ENCODE measurements around the gene CLASRP. TPM values are rescaled to one million over a fixed set of nuclear protein-coding genes. Genes with fewer than 3 reads are reported as not detected.

The CLASRP gene
- total RNA-seq, 1 experiment from 2014 or later = 31.4 TPM

- no peak for DNase-seq (ENCODE audit: extremely low read depth, low read depth)
Measured at GRCh38 chr19:45020071-45020470, 18.8 kb upstream of the CLASRP start.

DNA sequence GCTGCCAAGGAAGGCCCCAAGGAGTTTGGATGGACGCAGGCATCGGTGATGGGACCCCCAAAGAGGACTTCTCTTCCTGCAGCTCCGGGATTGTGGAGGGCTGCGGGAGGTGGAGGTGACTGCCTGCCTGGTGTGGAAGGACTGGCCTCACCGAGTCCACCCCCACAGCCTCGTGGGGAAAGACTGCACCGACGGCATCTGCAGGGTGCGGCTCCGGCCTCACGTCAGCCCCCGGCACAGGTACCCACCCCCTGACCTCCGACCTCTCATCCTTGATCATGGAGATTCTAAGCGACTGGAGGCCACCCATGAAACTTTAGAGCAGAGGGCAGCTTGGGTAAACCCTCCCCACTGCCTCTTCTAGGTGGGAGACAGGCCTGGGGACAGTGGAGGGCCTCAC lies 16.9 kb upstream of the CLASRP start:
- DNase-seq (ENCODE audit: extremely low read depth, low read depth) = no peak

DNA sequence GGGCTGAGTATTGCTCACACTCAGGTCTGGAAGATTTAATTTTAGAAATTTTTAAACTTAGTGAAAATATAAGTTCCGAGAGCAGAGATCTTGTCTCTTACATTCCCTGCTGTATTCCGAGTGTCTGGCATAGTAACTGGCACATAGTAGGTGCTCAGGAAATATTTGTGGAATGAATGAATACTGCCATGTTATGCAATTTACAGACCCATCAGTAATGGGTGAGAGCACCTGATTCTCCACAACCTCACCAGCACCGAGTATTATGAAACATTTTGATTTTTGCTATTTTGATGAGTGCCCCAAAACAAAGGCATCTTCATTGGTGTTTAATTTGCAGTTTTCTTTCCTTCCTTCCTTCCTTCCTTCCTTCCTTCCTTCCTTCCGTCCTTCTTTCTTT lies 15.8 kb upstream of the CLASRP start:
- no peak for DNase-seq (ENCODE audit: extremely low read depth, low read depth)

DNA sequence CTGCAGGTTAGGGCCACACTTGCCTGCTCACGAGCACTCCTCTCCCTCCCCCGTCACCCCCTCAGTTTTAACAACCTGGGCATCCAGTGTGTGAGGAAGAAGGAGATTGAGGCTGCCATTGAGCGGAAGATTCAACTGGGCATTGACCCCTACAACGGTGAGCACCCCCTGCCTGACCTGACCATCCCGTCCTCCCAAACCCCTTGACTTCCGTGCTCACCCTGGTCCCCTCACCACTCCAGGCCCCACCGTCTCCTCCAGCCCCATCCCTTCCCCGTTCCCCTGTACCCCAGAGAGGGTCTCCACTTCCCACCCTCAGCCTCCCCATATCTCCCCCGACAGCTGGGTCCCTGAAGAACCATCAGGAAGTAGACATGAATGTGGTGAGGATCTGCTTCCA lies 13.6 kb upstream of the CLASRP start:
- no peak for DNase-seq (ENCODE audit: extremely low read depth, low read depth)

DNA sequence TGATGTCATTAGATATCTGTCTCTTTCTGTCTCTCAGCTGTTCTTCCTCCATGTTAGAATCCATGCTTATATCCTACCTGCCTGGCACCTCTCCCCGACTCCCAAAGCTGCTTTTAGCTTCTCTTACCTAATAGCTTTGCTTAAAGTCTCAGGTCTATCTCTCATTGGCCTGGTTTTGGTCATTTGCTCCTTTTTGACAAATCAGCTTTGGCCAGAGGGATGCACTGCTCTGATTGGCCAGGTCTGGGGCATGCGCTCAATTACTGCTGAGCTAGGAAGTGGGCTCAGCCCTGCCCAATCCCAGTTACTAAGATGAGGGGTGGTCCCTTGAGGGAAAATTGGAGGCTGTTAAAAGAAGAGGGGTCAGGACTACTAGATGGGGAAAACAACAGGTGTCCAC lies 11.5 kb upstream of the CLASRP start:
- no peak for DNase-seq (ENCODE audit: extremely low read depth, low read depth)

DNA sequence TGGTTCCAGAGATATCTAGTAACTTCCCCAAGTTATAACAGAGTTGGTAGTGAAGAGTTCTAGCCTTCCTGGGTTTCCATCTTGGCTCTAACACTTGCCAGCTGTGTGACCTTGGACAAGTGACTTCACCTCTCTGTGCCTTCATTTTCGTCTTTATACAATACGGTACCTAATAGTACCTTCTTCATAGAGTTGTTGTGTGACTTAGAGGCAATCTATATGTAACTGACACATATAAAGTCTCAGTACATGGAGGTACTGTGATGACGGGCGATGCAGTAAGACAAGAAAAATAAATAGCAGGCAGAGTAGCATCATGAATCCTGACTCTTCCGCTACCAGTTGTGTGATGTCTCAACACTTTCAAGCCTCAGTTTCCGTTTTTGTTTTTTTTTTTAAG lies 8.0 kb upstream of the CLASRP start:
- DNase-seq (ENCODE audit: extremely low read depth, low read depth) = no peak

DNA sequence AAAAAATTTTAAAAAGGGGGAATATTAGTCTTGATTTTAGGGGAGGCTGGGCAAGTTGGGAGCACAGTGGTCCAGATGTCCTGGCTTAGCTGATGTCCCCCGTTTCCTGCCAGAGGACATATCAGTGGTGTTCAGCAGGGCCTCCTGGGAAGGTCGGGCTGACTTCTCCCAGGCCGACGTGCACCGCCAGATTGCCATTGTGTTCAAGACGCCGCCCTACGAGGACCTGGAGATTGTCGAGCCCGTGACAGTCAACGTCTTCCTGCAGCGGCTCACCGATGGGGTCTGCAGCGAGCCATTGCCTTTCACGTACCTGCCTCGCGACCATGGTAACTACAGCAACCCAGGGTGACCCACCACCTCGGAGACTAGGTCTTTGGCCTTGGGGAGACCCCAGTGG lies 6.4 kb upstream of the CLASRP start:
- no peak for DNase-seq (ENCODE audit: extremely low read depth, low read depth)

- DNase-seq (ENCODE audit: extremely low read depth, low read depth) = no peak
Measured at GRCh38 chr19:45035755-45036154, 3.1 kb upstream of the CLASRP start.

DNA sequence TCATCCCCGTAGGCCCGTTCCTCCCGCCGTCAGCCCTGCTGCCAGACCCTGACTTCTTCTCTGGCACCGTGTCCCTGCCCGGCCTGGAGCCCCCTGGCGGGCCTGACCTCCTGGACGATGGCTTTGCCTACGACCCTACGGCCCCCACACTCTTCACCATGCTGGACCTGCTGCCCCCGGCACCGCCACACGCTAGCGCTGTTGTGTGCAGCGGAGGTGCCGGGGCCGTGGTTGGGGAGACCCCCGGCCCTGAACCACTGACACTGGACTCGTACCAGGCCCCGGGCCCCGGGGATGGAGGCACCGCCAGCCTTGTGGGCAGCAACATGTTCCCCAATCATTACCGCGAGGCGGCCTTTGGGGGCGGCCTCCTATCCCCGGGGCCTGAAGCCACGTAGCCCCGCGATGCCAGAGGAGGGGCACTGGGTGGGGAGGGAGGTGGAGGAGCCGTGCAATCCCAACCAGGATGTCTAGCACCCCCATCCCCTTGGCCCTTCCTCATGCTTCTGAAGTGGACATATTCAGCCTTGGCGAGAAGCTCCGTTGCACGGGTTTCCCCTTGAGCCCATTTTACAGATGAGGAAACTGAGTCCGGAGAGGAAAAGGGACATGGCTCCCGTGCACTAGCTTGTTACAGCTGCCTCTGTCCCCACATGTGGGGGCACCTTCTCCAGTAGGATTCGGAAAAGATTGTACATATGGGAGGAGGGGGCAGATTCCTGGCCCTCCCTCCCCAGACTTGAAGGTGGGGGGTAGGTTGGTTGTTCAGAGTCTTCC lies 1.3 kb upstream of the CLASRP start:
- no peak for DNase-seq (ENCODE audit: extremely low read depth, low read depth)

DNA sequence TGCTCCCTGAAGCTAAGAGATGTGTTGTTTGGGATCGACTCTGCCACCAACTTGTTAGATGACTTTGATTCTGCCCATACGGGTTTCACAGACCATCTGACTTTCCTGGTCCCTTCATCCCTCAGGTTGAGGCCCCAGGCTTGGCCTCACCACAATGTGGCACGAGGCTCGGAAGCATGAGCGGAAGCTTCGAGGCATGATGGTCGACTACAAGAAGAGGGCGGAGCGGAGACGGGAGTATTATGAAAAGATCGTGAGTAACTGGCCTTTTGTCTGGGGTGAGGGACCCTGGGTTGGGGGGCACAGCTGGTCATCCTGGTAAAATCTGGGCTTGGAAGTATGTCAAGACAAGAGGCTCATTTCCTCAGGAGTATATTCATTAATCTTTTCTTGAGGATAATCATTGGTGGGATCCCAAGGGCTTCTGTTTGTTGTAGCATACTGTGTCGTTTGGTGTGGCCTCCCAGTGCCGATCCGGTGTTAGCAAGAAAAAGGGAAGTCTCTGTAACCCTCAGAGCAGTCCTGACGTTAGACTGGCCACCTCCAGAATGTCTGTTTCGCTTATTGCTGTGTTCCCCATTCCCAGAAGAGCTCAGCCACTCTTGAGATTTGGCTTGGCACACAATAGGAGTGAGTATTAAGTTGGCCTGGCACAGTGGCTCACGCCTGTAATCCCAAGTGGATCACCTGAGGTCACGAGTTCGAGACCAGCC lies 1.4 kb downstream of the CLASRP start:
- DNase-seq (ENCODE audit: extremely low read depth, low read depth) = no peak

GRCh38 chr19:45041125-45041524 lies 2.3 kb downstream of the CLASRP start:
- DNase-seq (ENCODE audit: extremely low read depth, low read depth) = no peak

GRCh38 chr19:45045671-45046353 lies 7.0 kb downstream of the CLASRP start:
- DNase-seq (ENCODE audit: extremely low read depth, low read depth) = no peak

DNA sequence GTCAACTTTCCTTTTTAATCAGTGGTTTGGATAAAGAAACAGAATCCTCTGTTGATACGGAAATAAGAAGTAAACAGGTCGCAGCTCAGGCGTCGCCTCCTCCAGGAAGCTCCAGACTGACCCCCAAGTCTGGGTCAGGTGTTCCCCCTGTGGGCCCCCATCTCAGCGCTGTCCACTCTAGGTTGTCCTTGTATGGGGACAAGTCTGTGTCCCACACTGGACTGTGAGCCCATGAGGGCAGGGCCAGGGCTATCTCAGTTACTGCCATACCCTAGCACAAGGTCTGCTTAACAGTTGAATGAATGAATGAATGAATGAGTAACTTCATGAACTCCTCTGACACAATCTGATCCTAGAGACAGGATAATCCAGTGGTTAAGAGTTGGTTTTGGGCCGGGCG lies 7.5 kb downstream of the CLASRP start:
- no peak for DNase-seq (ENCODE audit: extremely low read depth, low read depth)

- DNase-seq (ENCODE audit: extremely low read depth, low read depth) = no peak
Measured at GRCh38 chr19:45047188-45047797, 8.4 kb downstream of the CLASRP start.

DNA sequence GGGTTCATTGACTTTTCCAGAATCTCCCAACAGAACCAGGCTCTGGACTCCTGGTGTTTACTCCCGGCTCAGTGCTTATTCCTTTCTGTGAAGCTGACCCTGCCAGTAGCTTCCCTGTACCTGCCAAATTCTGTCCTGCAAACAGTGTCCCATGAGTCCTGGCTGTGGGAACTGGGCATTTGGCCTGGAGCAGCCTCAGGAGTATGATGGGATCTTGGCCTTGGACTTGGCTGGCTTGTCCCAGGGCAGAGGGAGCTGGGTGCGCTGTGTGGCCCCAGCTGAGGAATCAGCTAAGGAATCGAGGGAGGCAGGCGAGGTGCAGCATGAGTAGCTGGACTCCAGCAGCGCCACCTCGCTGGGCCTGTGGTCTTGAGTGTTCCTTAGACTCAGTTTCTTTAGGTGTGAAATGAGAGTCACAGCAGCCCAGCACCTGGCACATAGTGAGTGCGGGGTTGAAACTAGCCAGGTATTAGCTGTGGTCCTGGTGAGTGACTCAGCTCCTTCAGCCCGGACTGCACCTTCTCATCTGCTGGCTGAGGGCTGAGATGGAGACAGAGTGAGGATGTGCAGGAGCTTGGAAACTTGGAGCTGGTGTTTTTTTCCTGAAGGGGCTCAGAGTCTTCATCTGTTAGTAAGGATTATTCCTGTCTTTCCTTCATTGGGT lies 10.4 kb downstream of the CLASRP start:
- DNase-seq (ENCODE audit: extremely low read depth, low read depth) = no peak

DNA sequence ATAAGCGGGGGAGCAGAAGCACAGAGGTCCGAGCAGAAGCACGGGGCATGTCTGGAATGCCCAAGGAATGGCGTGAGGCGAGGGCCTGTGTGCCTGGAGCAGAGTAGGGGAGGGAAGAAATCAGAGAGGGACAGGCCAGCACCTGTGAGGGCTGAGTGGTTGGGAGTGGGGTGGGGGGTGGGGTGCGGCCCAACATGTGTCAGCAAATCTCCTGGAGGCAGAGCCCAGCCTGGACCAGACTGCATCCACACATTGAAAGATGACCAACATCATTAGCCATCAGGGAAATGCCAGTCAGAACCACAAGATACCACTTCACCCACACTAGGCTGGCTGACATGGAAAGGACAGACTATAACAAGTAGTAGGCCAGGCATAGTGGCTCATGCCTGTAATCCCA lies 11.2 kb downstream of the CLASRP start:
- no peak for DNase-seq (ENCODE audit: extremely low read depth, low read depth)

DNA sequence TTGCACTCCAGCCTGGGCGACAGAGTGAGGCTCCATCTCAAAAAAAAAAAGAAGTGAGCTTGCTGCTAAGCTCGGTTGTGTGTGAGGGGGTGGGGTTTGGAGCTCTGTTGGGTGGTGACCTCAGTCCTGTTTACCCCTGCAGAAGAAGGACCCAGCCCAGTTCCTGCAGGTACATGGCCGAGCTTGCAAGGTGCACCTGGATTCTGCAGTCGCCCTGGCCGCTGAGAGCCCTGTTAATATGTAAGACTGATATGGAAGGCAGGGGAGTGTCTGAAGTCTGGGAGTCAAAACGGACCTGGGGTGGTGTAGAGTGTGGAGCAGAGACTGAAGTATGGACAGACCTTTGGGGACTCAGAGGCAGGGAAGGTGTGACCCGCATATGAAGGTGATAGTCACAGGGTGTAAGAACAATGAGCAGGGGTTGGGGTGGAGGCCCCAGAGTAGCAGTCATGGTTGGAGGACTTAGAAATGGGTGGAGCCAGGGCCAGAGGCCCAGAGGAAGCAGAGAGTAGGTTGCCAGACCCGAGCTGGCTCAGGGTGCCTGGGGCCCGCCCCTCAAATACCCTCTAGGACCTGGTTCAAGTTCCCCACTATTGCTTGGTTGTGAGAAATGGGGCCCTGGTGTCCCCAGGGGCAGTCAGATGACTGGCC lies 13.2 kb downstream of the CLASRP start:
- no peak for DNase-seq (ENCODE audit: extremely low read depth, low read depth)

DNA sequence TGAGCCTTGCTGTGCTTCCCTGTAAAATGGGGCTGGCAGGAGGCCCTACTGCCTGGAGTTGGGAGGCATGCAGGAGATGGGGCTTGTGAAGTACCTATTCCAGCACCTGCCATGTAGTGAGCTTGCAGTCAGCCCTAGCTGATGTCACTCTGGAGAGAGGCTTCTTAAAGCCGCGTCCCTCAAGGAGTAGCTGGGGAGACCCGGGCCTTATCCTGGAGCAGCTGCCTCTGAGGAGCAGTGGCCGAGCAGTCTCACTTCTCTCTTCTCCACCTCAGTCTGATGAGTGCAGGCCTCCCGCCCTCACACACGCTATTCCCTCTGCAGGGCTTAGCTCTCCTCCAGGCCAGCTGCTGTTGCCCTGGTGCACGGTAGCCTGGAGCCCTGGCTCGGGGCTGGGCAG lies 18.0 kb downstream of the CLASRP start:
- DNase-seq (ENCODE audit: extremely low read depth, low read depth) = no peak

GRCh38 chr19:45057444-45057843 lies 18.6 kb downstream of the CLASRP start:
- DNase-seq (ENCODE audit: extremely low read depth, low read depth) = no peak

GRCh38 chr19:45058622-45059159 lies 19.8 kb downstream of the CLASRP start:
- no peak for DNase-seq (ENCODE audit: extremely low read depth, low read depth)
